ENCODE results near the gene IMMP2L.

IMMP2L gene

GRCh38 chr7:110841840-110842545, 720.3 kb downstream of the IMMP2L start:
- Histone ChIP-seq H3K27me3 (no peaks in the 10 kb centered on the region), H3K4me1 (peaks cover 23% of the 10 kb centered on the region), H3K4me3 (ENCODE audit: low read depth, low read length) (no peak overlapping the region), H3K9me3 (no peaks in the 10 kb centered on the region), H3K36me3 (no peaks in the 10 kb centered on the region)
- no peak for TF ChIP-seq CTCF (IDR thresholded peaks at IDR 0.05; ENCODE audit: low read depth, low read length)
- peak; percentile 47 for DNase-seq

- Histone ChIP-seq H3K4me3 (ENCODE audit: low read depth, low read length) (no peak overlapping the region), H3K27me3 (no peaks in the 10 kb centered on the region), H3K9me3 (no peaks in the 10 kb centered on the region), H3K4me1 (peaks cover 23% of the 10 kb centered on the region), H3K36me3 (no peaks in the 10 kb centered on the region)
- peak; percentile 68 for TF ChIP-seq CTCF (IDR thresholded peaks at IDR 0.05; ENCODE audit: low read depth, low read length)
- peak; percentile 83 for DNase-seq
Observed at GRCh38 chr7:110839866-110840265, 722.4 kb downstream of the IMMP2L start.

DNA sequence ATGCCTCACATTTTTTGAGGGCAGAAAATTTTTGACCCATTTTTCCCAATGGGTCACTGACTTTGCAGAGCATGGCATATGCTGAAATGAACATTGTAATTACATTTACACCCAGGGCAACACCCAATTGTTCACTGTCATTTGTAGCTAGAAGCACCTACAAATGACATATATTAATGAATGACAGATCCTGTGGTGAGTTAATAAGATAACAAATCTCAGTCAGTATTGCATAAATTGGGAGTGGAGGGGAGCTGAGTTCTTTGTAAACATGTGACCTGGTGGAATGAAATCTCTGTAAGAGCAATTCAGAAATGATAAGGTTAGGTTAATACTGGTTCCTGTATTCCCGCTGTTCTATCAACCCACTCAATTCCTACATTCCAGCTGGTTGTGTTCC, 726.4 kb downstream of the IMMP2L start:
- Histone ChIP-seq H3K27me3 (no peaks in the 10 kb centered on the region), H3K9me3 (no peaks in the 10 kb centered on the region), H3K36me3 (no peaks in the 10 kb centered on the region), H3K4me3 (ENCODE audit: low read depth, low read length) (no peak overlapping the region), H3K4me1 (peaks cover 9% of the 10 kb centered on the region)
- no peak for TF ChIP-seq CTCF (IDR thresholded peaks at IDR 0.05; ENCODE audit: low read depth, low read length)
- DNase-seq, result no peak

- Histone ChIP-seq H3K27me3 (no peaks in the 10 kb centered on the region), H3K9me3 (no peaks in the 10 kb centered on the region), H3K4me3 (ENCODE audit: low read depth, low read length) (no peak overlapping the region), H3K36me3 (no peaks in the 10 kb centered on the region), H3K4me1 (peaks cover 6% of the 10 kb centered on the region)
- TF ChIP-seq CTCF (IDR thresholded peaks at IDR 0.05; ENCODE audit: low read depth, low read length), result no peak
- DNase-seq, result no peak
Observed at GRCh38 chr7:110835218-110835617, 727.1 kb downstream of the IMMP2L start.

- Histone ChIP-seq H3K4me1 (no peaks in the 10 kb centered on the region), H3K4me3 (ENCODE audit: low read depth, low read length) (no peak overlapping the region), H3K36me3 (no peaks in the 10 kb centered on the region), H3K27me3 (no peaks in the 10 kb centered on the region), H3K9me3 (no peaks in the 10 kb centered on the region)
- TF ChIP-seq CTCF (IDR thresholded peaks at IDR 0.05; ENCODE audit: low read depth, low read length), result no peak
- no peak for DNase-seq
Observed at GRCh38 chr7:110831419-110831818, 730.9 kb downstream of the IMMP2L start.

GRCh38 chr7:110830778-110831177, 731.5 kb downstream of the IMMP2L start:
- Histone ChIP-seq H3K27me3 (no peaks in the 10 kb centered on the region), H3K4me1 (no peaks in the 10 kb centered on the region), H3K4me3 (ENCODE audit: low read depth, low read length) (no peak overlapping the region), H3K36me3 (no peaks in the 10 kb centered on the region), H3K9me3 (no peaks in the 10 kb centered on the region)
- DNase-seq, result no peak
- TF ChIP-seq CTCF (IDR thresholded peaks at IDR 0.05; ENCODE audit: low read depth, low read length), result no peak

All from BE2C (cell line).